B cell (primary cell): Measurements from ENCODE around the gene ZNF648. TPM values are rescaled to one million over a fixed set of nuclear protein-coding genes. Genes with fewer than 3 reads are reported as not detected.

Experiments used
- ATAC-seq: fragments of 200-7000 bp; cut with Tn5 transposase; one replicate; pipeline ENCODE4 v1.10.0; 2021; ENCODE audit warnings: low read depth, mild to moderate bottlenecking, moderate number of reproducible peaks, moderate library complexity
- CTCF ChIA-PET: fragments of 350-600 bp; sonication (Branson Sonifier 250); formaldehyde crosslinking; loops from one replicate; lab custom pipeline; 2021; ENCODE audit warnings: antibody characterized with exemption, inconsistent platforms; lab: Charles Lee
- POLR2A ChIA-PET: fragments of 350-600 bp; sonication (Branson Sonifier 250); formaldehyde crosslinking; loops from one replicate; lab custom pipeline; 2021; ENCODE audit warnings: antibody characterized with exemption; lab: Charles Lee
- DNase-seq: peaks from one replicate; pipeline ENCODE4 v3.0.0; 2013
- H2AFZ ChIP-seq: 2 replicates; pipeline ENCODE4 v1.6.1; 2012; ENCODE audit warnings: mild to moderate bottlenecking, low read depth, low read length; ENCODE audit not compliant: insufficient read depth, poor library complexity, severe bottlenecking
- H3K27ac ChIP-seq, 2 donors: 1 replicate in 1 of 2; 2 replicates in 1 of 2; pipeline ENCODE4 v1.5.1; 2012 to 2013; ENCODE audit warnings: low read length in 2 of 2, mild to moderate bottlenecking in 2 of 2, moderate library complexity in 1 of 2
- H3K27me3 ChIP-seq, 4 experiments: fragments of 200-600 bp in 1 of 4; sonication (generic) in 1 of 4; replicated peaks in 1 of 4; 1 replicate in 2 of 4; 2 replicates in 2 of 4; pipeline versions ENCODE4 v1.6.1 to v1.7.0; 2013 to 2016; ENCODE audit warnings: low read length in 3 of 4, mild to moderate bottlenecking in 2 of 4, mixed read lengths in 1 of 4, moderate library complexity in 1 of 4; ENCODE audit not compliant: insufficient read depth in 4 of 4, control insufficient read depth in 3 of 4; ENCODE audit errors: control extremely low read depth in 1 of 4
- H3K36me3 ChIP-seq, 2 experiments: replicated peaks in 1 of 2; 1 replicate in 1 of 2; 2 replicates in 1 of 2; pipeline versions ENCODE4 v1.6.1 to v1.7.1; 2013; ENCODE audit warnings: low read length in 1 of 2; ENCODE audit not compliant: insufficient read depth in 2 of 2, control insufficient read depth in 1 of 2; ENCODE audit errors: control extremely low read depth in 1 of 2, extremely low read depth in 1 of 2
- H3K4me1 ChIP-seq, 2 donors: fragments of 200-600 bp in 1 of 2; sonication (generic) in 1 of 2; 1 replicate in 1 of 2; 2 replicates in 1 of 2; pipeline versions ENCODE4 v1.5.1 to v1.6.1; 2013 to 2017; ENCODE audit warnings: low read length in 2 of 2; ENCODE audit not compliant: control insufficient read depth in 2 of 2, insufficient read depth in 2 of 2
- H3K4me2 ChIP-seq: replicated peaks from 2 replicates; pipeline ENCODE3; 2012; ENCODE audit warnings: mild to moderate bottlenecking, low read depth, low read length; ENCODE audit not compliant: poor library complexity, severe bottlenecking
- H3K4me3 ChIP-seq, 5 experiments: fragments of 200-600 bp in 1 of 5; sonication (generic) in 1 of 5; 1 replicate in 3 of 5; 2 replicates in 2 of 5; pipeline versions ENCODE4 v1.5.1 to v1.7.0; 2011 to 2016; ENCODE audit warnings: low read length in 4 of 5, mild to moderate bottlenecking in 4 of 5, low read depth in 2 of 5, control low read depth in 1 of 5, moderate library complexity in 1 of 5; ENCODE audit not compliant: insufficient read depth in 1 of 5; ENCODE audit errors: control extremely low read depth in 1 of 5, extremely low read depth in 1 of 5
- H3K79me2 ChIP-seq: fragments of 200-600 bp; sonication (generic); one replicate; pipeline ENCODE4 v1.6.0; 2016; ENCODE audit warnings: low read length; ENCODE audit not compliant: control insufficient read depth, insufficient read depth
- H3K9ac ChIP-seq: fragments of 200-600 bp; sonication (generic); 2 replicates; pipeline ENCODE4 v1.6.1; 2017; ENCODE audit warnings: mild to moderate bottlenecking, low read length, moderate library complexity
- H3K9me3 ChIP-seq, 3 donors: one replicate each; pipeline versions ENCODE4 v1.6.1 to v1.7.1; 2013; ENCODE audit warnings: low read length in 2 of 3; ENCODE audit not compliant: control insufficient read depth in 2 of 3, insufficient read depth in 1 of 3; ENCODE audit errors: control extremely low read depth in 1 of 3
- H4K20me1 ChIP-seq: 2 replicates; pipeline ENCODE4 v1.6.0; 2012; ENCODE audit warnings: mild to moderate bottlenecking, low read length; ENCODE audit not compliant: insufficient read depth, control insufficient read depth, poor library complexity, severe bottlenecking
- H3K27ac Mint-ChIP-seq: one replicate; pipeline ENCODE4 v1.8.0; 2021; ENCODE audit warnings: mixed read lengths
- H3K27me3 Mint-ChIP-seq: one replicate; pipeline ENCODE4 v1.8.0; 2021; ENCODE audit warnings: mixed read lengths
- H3K4me1 Mint-ChIP-seq: one replicate; pipeline ENCODE4 v1.8.0; 2021; ENCODE audit warnings: mixed read lengths
- H3K4me3 Mint-ChIP-seq: one replicate; pipeline ENCODE4 v1.8.0; 2021; ENCODE audit warnings: mixed read lengths
- H3K9me3 Mint-ChIP-seq: one replicate; pipeline ENCODE4 v1.8.0; 2022; ENCODE audit warnings: mixed read lengths; ENCODE audit not compliant: insufficient read depth
- EZH2 ChIP-seq: IDR thresholded peaks from 2 replicates; pipeline ENCODE4 v1.6.1; 2012; ENCODE audit warnings: borderline replicate concordance, low read depth, mild to moderate bottlenecking, moderate library complexity, low read length; ENCODE audit not compliant: insufficient read depth, poor library complexity, severe bottlenecking
- WGBS: methylation state at CpG from one replicate; pipeline ENCODE4 v1.1.5; 2013; ENCODE audit warnings: missing lambda C conversion rate; ENCODE audit not compliant: insufficient coverage; 5-methylcytosine and 5-hydroxymethylcytosine counted together
- intact Hi-C: fragments of 100-400 bp; cut with micrococcal nuclease; formaldehyde crosslinking; loops from one replicate; pipeline ENCODE4 v1.10.0; 2022
- polyA plus RNA-seq: library from polyadenylated mRNA; depleted of rRNA; stranded (reverse); fragments of >200 nt; gene quantifications from 2 replicates; pipeline ENCODE4 v1.2.3, GENCODE V29; 2012
- total RNA-seq, 2 donors: library from RNA; stranded (reverse); fragments of 120-200 nt in 1 of 2; gene quantifications; 1 replicate in 1 of 2; 2 replicates in 1 of 2; pipeline versions ENCODE4 v1.2.3 to v1.2.4, GENCODE V29; 2013 to 2022
- TF ChIP-seq, protein P1 (sequence below): fragments of 200-600 bp; IDR thresholded peaks from one replicate; pipeline ENCODE4 v1.8.0; 2022; ENCODE audit warnings: antibody characterized with exemption, mild to moderate bottlenecking

ZNF648 gene
- total and polyA plus RNA-seq, 2 donors (not counting 1 experiment from before 2014, with no cell fraction given) = not detected

DNA sequence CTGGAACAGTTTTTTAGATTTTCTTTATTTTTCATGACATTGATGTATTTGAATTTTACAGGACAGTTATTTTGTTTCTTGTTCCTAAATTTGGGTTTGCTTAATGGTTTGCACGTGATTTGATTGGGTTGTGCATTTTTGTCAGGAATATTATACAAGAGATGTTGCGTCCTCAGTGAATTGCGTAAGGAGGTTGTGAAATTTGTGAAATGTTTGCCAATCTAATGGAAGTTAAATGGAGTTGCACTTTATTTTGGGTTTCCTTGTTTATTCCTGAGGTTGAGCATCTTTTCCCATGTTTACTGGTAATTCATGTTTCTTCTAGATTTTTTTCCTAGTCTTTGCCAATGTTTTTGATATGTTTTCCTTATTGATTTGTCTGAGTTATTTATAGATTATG, 19.9 kb downstream of the ZNF648 start:
- Histone ChIP-seq H2AFZ (no peak overlapping the region), H3K36me3 (no peaks in the 10 kb centered on the region), H4K20me1 (no peaks in the 10 kb centered on the region), H3K27me3 (no peaks in the 10 kb centered on the region), H3K27ac (no peak overlapping the region), H3K9me3 (peaks cover 8 to 24% (median 11%) of the 10 kb centered on the region in 3 donors), H3K4me3 (no peak overlapping the region), H3K79me2 (no peaks in the 10 kb centered on the region), H3K4me2 (no peak overlapping the region), H3K4me1 (no peaks in the 10 kb centered on the region), H3K9ac (no peak overlapping the region)
- Mint-ChIP-seq H3K4me1 (no peaks in the 10 kb centered on the region), H3K27me3 (peaks cover 12% of the 10 kb centered on the region), H3K4me3 (no peak overlapping the region), H3K9me3 (peaks cover 9% of the 10 kb centered on the region), H3K27ac (no peak overlapping the region)
- ChIA-PET CTCF (no interaction called here), POLR2A (no interaction called here)
- DNase-seq (no peak), ATAC-seq (no peak)
- TF ChIP-seq, protein P1, sequence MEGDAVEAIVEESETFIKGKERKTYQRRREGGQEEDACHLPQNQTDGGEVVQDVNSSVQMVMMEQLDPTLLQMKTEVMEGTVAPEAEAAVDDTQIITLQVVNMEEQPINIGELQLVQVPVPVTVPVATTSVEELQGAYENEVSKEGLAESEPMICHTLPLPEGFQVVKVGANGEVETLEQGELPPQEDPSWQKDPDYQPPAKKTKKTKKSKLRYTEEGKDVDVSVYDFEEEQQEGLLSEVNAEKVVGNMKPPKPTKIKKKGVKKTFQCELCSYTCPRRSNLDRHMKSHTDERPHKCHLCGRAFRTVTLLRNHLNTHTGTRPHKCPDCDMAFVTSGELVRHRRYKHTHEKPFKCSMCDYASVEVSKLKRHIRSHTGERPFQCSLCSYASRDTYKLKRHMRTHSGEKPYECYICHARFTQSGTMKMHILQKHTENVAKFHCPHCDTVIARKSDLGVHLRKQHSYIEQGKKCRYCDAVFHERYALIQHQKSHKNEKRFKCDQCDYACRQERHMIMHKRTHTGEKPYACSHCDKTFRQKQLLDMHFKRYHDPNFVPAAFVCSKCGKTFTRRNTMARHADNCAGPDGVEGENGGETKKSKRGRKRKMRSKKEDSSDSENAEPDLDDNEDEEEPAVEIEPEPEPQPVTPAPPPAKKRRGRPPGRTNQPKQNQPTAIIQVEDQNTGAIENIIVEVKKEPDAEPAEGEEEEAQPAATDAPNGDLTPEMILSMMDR = no peak
- no peak for TF ChIP-seq EZH2
- WGBS = 93% methylated on average over 3 of the region's 3 CpGs
- intact Hi-C loops = no loop called here

DNA sequence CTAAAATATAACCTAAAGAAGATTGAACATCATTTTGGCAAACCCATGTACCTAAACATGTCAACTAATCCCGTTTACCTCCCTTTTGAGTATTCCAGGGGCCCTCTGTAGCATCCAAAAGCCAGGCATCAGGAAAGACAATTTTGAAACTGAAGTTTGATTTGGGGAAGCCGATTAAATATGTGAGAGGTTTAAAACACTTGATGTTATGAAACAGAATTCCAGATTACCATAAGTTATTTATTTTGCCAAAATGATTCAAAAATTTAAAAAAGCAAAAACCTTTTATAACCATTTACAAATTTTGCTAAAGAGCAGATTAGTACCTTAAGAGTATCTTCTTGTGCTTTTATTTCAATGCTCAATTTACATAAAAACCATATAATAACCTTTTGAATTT, 23.3 kb downstream of the ZNF648 start:
- H3K9me3 Mint-ChIP-seq = no peaks in the 10 kb centered on the region
- WGBS = no CpG with 5 or more reads among the region's 2 CpGs
- no peaks in the 10 kb centered on the region for H3K4me1 Mint-ChIP-seq

More for the DNA sequence above, 23.3 kb downstream of the ZNF648 start:
- Histone ChIP-seq H3K9me3 (peaks cover 4 to 9% (median 5%) of the 10 kb centered on the region in 3 donors), H4K20me1 (no peaks in the 10 kb centered on the region), H3K4me1 (no peaks in the 10 kb centered on the region), H3K27me3 (no peaks in the 10 kb centered on the region), H3K9ac (no peak overlapping the region), H2AFZ (no peak overlapping the region), H3K4me3 (no peak overlapping the region), H3K27ac (no peak overlapping the region), H3K79me2 (no peaks in the 10 kb centered on the region), H3K36me3 (no peaks in the 10 kb centered on the region), H3K4me2 (no peak overlapping the region)
- ChIA-PET CTCF (no interaction called here), POLR2A (no interaction called here)
- DNase-seq = no peak
- no peak for ATAC-seq
- H3K27ac Mint-ChIP-seq = no peak overlapping the region
- H3K4me3 Mint-ChIP-seq = no peak overlapping the region
- H3K27me3 Mint-ChIP-seq = peaks cover 4% of the 10 kb centered on the region
- TF ChIP-seq EZH2 = no peak
- TF ChIP-seq, protein P1 = no peak
- intact Hi-C loops = no loop called here
